C4-2B (cell line): Measurements from ENCODE around the gene PASD1.
"Not testable (repeated sequence)": the region's sequence is repeated elsewhere in the genome, so short reads cannot be mapped to it uniquely, and the experiment has no call there.

Source experiments
- CTCF ChIP-seq: fragments of 450-650 bp; conservative IDR thresholded peaks from 2 replicates; pipeline ENCODE4 v1.5.1; 2017; ENCODE audit warnings: mild to moderate bottlenecking
- ZFX ChIP-seq: fragments of 450-650 bp; IDR thresholded peaks from 2 replicates; pipeline ENCODE4 v1.6.1; 2017

- not testable (repeated sequence) for TF ChIP-seq CTCF, ZFX
These were observed 133.6 kb downstream of the PASD1 start for GRCh38 chrX:151697082-151697481.
